Calu3 (cell line): ENCODE measurements around the gene SLC15A1. TPM values are rescaled to one million over a fixed set of nuclear protein-coding genes. Genes with fewer than 3 reads are reported as not detected.

Source experiments
- BruUV-seq: library from RNA; stranded (reverse); fragments of 400-500 nt; replicated peaks from 2 replicates; lab custom pipeline; 2021; lab: Mats Ljungman, UMichigan
- CTCF ChIA-PET: fragments of 300-600 bp; sonication (Branson Sonifier 250); formaldehyde crosslinking; loops from one replicate; lab custom pipeline; 2022; ENCODE audit warnings: antibody characterized with exemption; lab: Charles Lee
- DNase-seq: peaks from one replicate; pipeline ENCODE4 v3.0.0; 2022
- H3K27ac Mint-ChIP-seq: one replicate; pipeline ENCODE4 v1.8.0; 2022; ENCODE audit warnings: mixed read lengths; ENCODE audit not compliant: unreplicated experiment
- H3K27me3 Mint-ChIP-seq: one replicate; pipeline ENCODE4 v1.8.0; 2022; ENCODE audit warnings: mixed read lengths; ENCODE audit not compliant: unreplicated experiment
- H3K36me3 Mint-ChIP-seq: one replicate; pipeline ENCODE4 v1.8.0; 2022; ENCODE audit warnings: mild to moderate bottlenecking, moderate library complexity, mixed read lengths; ENCODE audit not compliant: insufficient read depth, unreplicated experiment
- H3K4me1 Mint-ChIP-seq: one replicate; pipeline ENCODE4 v1.8.0; 2022; ENCODE audit warnings: mild to moderate bottlenecking, low read depth, mixed read lengths; ENCODE audit not compliant: unreplicated experiment
- H3K4me3 Mint-ChIP-seq: one replicate; pipeline ENCODE4 v1.8.0; 2022; ENCODE audit warnings: mild to moderate bottlenecking, low read depth, moderate library complexity, mixed read lengths; ENCODE audit not compliant: unreplicated experiment
- H3K9me3 Mint-ChIP-seq: one replicate; pipeline ENCODE4 v1.8.0; 2022; ENCODE audit warnings: low read depth, mixed read lengths; ENCODE audit not compliant: unreplicated experiment
- intact Hi-C: fragments of 100-400 bp; cut with micrococcal nuclease; formaldehyde crosslinking; loops from one replicate; pipeline ENCODE4 v1.10.0; 2022; ENCODE audit not compliant: unreplicated experiment
- total RNA-seq: library from RNA; stranded (reverse); gene quantifications from 2 replicates; pipeline ENCODE4 v1.2.3, GENCODE V29; 2022
- TF ChIP-seq, protein P1 (sequence below): fragments of 200-600 bp; IDR thresholded peaks from one replicate; pipeline ENCODE4 v1.8.0; 2022; ENCODE audit warnings: antibody characterized with exemption; ENCODE audit not compliant: unreplicated experiment

The SLC15A1 gene
- total RNA-seq, 1 experiment from 2014 or later, result 0.99 TPM

DNA sequence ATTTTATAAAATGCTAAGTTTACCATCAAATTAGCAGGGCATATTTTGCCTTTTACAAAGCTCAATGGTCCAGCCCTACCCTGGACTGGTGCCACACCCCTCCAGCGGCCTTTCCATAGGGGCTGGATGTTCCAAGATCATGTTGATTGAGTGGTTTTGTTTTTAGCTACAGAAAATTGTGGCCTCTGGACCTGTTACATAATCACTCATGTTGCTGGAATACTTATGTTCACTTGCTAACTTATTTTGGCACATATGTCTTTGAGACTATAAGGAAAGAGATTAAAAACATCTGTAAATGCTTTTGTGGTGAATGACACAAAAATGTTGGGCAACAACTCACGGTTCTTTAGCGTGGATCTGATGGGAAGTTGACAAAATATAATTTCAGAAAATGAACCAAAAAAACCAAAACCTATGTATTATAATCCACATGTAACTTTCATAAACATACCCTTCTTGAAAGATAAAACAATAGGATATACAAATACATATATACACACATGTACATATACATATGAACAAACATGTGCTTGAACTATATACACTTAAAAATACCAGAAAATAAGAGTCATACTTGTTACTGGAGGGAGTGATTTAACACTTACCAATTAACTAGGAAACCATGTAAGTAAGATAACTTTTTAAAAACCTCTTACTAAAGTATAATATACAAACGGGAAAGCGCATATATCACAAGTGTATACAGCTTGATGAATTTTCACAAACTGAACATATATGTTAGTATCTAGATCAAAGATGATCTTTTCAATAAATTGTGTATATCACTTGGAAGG, 46.6 kb upstream of the SLC15A1 start:
- no peak for DNase-seq
- Mint-ChIP-seq H3K36me3 (no peaks in the 10 kb centered on the region), H3K4me1 (no peaks in the 10 kb centered on the region), H3K4me3 (no peak overlapping the region), H3K27ac (no peak overlapping the region), H3K9me3 (no peaks in the 10 kb centered on the region), H3K27me3 (no peaks in the 10 kb centered on the region)
- intact Hi-C loops, result no loop called here
- BruUV-seq, result no TSS peak
- TF ChIP-seq, protein P1, sequence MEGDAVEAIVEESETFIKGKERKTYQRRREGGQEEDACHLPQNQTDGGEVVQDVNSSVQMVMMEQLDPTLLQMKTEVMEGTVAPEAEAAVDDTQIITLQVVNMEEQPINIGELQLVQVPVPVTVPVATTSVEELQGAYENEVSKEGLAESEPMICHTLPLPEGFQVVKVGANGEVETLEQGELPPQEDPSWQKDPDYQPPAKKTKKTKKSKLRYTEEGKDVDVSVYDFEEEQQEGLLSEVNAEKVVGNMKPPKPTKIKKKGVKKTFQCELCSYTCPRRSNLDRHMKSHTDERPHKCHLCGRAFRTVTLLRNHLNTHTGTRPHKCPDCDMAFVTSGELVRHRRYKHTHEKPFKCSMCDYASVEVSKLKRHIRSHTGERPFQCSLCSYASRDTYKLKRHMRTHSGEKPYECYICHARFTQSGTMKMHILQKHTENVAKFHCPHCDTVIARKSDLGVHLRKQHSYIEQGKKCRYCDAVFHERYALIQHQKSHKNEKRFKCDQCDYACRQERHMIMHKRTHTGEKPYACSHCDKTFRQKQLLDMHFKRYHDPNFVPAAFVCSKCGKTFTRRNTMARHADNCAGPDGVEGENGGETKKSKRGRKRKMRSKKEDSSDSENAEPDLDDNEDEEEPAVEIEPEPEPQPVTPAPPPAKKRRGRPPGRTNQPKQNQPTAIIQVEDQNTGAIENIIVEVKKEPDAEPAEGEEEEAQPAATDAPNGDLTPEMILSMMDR, result no peak
- CTCF ChIA-PET, result no interaction called here

DNA sequence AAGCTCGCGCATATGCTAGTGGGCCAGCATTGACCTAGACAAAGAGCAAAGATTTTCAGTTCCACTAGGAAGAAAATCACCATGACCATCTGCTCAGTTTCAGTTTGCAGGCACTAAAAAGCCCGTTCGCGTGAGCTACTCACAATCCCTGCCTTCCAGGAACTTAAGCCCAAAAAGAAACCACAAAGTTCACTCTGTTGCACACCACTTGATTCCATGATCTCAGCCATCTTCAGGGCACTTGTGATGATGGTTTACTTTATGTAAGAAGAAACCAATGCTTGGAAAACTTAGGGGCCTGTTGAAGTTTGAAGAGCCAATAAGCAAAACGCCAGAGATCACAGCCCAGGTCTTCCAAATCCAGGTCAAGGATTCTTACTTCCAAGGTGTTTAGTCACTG, 45.0 kb upstream of the SLC15A1 start:
- CTCF ChIA-PET, result no interaction called here
- TF ChIP-seq, protein P1, result no peak
- Mint-ChIP-seq H3K36me3 (no peaks in the 10 kb centered on the region), H3K27ac (no peak overlapping the region), H3K4me1 (no peaks in the 10 kb centered on the region), H3K9me3 (no peaks in the 10 kb centered on the region), H3K27me3 (no peaks in the 10 kb centered on the region), H3K4me3 (no peak overlapping the region)
- no peak for DNase-seq
- intact Hi-C loops, result no loop called here
- BruUV-seq, result no TSS peak

DNA sequence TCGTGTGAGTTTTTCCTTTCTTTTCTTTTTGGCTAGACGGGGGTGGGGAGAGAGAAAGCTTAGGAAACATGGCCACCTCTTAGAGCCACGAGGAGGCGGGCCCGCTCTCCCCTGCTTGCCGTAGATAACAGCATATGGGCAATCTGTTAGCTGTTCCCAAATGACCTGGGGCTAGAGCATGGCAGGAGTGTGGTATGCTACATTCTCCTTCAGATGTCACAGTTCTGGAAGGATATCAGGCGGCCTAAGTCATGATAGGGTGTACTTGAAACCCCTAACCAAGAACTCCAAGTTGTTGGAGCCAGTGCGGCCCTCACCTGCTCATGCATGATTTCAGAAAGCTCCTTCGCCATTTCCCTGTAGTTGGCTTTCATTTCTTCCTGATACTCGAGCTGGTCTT, 44.3 kb upstream of the SLC15A1 start:
- TF ChIP-seq, protein P1, result no peak
- no peak for DNase-seq
- H3K4me3 Mint-ChIP-seq, result no peak overlapping the region
- H3K27ac Mint-ChIP-seq, result no peak overlapping the region
- BruUV-seq, result no TSS peak
- no peaks in the 10 kb centered on the region for H3K27me3 Mint-ChIP-seq
- CTCF ChIA-PET, result no interaction called here
- no peaks in the 10 kb centered on the region for H3K4me1 Mint-ChIP-seq
- intact Hi-C loops, result no loop called here
- H3K36me3 Mint-ChIP-seq, result no peaks in the 10 kb centered on the region
- no peaks in the 10 kb centered on the region for H3K9me3 Mint-ChIP-seq

DNA sequence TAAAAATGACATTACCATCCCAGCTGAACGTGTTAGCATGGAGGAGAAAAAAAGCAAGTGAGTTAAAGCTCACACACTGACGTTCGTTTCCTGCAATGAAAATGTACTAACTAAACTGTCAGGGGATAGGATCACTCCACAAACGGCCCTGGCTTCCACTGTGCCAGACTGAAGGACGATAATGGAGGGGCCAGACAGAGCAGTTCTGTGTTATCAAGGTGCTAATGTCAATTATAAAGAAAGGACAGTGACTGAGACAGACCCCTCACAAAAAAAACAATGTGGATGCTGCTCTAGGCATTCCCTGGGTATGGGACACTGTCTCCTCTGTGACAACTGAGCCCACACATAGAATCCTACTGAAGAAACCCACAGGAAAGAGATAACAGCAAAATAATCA, 43.7 kb upstream of the SLC15A1 start:
- Mint-ChIP-seq H3K4me3 (no peak overlapping the region), H3K9me3 (no peaks in the 10 kb centered on the region), H3K36me3 (no peaks in the 10 kb centered on the region), H3K27me3 (no peaks in the 10 kb centered on the region), H3K27ac (no peak overlapping the region), H3K4me1 (no peaks in the 10 kb centered on the region)
- CTCF ChIA-PET, result interaction anchor here (0.5 kb wide), 1 partner anchor 572 kb away, joined by 4 read pairs; no protein-coding TSS in a partner anchor
- BruUV-seq, result no TSS peak
- no peak for DNase-seq
- intact Hi-C loops, result no loop called here
- TF ChIP-seq, protein P1, result no peak
